Raji (cell line): ENCODE measurements around the gene JAK2.

Source experiments
- POLR2A ChIP-seq: IDR thresholded peaks from 2 replicates; pipeline ENCODE4 v1.6.1; 2011; ENCODE audit warnings: low read depth, low read length, control low read depth; ENCODE audit not compliant: insufficient read depth

JAK2 gene

DNA sequence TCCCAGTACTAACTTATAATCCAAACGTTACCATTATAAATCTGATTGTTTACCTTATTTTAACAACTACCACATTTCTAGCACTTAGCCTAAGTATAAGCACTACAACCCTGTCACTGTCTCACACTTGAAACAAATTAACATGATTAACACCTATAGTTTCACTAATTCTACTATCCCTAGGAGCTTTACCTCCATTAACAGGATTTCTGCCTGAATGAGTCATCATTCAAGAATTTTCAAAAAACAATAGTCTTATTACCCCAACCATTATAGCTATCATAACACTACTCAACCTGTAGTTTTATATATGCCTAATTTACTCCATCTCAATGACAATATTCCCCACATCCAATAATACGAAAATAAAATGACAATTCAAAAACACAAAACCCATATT lies 110.7 kb downstream of the JAK2 start:
- no peak for TF ChIP-seq POLR2A

DNA sequence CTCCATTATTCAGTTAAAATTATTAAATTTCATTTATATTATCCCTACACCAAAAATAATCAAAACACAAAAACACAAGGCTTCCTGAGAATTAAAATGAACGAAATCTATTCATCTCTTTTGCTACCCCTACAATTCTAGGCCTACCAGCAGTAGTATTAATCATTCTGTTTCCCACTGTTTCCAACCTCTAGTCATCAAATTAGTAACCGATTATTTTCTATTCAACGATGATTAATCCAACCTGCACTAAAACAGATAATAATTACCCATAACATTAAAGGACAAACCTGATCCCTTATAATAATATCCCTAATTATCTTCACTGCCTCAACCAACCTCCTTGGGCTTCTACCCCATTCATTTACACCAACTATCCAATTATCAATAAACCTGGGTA lies 114.4 kb downstream of the JAK2 start:
- TF ChIP-seq POLR2A = no peak

DNA sequence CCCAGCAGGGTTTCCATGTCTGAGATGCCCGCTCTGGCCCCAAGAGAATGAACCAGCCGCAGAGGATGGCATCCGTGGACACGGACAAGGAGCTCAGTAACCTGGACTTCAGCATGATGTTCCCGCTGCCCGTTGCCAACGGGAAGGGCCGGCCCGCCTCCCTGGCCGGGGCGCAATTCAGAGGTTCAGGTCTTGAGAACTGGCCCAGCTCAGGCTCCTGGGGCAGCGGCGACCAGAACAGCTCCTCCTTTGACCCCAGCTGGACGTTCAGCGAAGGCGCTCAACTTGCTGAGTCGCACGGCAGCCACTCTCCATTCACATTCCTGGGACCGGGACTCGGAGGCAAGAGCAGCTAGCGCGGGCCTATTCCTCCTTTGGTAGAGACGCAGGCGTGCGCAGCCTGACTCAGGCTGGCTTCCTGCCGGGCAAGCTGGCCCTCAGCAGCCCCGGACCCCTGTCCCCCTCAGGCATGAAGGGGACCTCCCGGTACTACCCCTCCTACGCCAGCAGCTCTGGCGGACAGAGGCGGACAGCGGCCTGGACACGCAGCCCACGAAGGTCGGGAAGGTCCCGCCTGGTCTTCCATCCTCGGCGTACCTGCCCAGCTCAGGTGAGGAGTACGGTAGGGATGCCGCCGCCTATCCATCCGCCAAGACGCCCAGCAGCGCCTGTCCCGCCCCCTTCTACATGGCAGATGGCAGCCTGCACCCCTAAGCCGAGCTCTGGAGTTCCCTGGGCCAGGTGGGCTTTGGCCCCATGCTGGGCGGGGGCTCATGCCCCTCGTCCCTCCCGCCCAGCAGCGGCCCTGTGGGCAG lies 126.0 kb downstream of the JAK2 start:
- no peak for TF ChIP-seq POLR2A

DNA sequence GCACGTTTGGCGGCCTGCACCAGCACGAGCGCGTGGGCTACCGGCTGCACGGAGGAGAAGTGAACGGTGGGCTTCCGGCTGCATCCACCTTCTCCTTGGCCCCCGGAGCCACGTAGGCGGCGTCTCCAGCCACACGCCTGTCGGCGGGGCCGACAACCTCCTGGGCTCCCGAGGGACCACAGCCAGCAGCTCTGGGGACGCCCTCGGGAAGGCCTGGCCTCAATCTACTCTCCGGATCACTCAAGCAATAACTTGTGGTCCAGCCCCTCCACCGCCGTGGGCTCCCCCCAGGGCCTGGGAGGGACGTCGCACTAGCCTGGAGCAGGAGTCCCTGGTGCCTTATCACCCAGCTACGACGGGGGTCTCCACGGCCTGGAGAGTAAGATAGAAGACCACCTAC lies 126.6 kb downstream of the JAK2 start:
- TF ChIP-seq POLR2A = no peak

DNA sequence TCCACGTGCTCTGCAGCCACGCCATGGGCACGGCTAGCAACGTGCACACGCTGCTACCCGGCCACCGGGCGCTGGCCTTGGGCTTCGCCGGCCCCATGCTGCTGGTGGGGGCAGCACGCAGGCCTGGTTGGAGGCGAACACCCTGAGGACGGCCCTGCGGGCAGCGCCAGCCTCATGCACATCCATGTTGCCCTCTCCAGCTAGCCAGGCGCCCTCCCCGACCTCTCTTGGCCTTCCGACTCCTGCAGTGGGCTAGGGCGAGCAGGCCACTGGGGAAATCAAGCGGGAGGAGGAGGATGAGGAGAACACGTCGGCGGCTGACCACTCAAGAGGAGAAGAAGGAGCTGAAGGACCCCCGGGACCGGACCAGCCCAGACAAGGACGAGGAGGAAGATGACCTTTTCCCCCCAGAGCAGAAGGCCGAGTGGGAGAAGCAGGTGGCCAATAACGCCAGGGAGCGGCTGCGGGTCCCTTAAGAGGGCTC lies 127.1 kb downstream of the JAK2 start:
- TF ChIP-seq POLR2A = no peak

DNA sequence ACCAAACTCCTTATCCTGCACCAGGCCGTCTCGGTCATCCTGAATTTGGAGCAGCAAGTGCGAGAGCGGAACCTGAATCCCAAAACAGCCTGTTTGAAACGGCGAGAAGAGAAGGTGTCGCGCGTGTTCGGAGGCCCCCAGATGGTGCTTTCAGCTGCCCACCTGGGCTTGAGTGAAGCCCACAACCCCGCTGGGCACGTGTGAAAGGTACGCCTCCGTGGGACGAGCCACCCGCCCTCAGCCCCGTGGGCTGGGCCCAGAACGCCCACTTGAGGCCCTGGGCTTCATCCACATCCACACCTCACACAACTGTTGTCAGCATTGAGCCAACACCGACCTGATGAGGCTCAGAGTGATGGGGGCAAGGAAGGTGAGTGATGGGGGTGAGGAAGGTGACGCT lies 127.6 kb downstream of the JAK2 start:
- TF ChIP-seq POLR2A = no peak

DNA sequence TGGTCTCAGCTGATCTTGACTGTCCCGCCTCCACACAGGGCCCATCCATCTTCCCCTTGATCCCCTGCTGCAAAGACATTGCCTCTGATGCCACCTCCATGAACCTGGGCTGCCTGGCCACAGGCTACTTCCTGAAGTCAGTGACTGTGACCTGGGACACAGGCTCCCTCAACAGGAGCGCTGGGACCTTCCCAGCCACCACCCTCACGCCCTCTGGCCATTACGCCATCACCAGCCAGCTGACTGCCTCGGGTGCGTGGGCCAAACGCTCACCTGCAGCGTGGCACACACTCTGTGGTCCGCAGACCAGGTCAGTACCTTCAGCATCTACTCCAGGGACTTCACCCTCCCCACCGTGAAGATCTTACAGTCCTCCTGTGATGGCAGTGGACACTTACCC lies 128.5 kb downstream of the JAK2 start:
- TF ChIP-seq POLR2A = no peak

DNA sequence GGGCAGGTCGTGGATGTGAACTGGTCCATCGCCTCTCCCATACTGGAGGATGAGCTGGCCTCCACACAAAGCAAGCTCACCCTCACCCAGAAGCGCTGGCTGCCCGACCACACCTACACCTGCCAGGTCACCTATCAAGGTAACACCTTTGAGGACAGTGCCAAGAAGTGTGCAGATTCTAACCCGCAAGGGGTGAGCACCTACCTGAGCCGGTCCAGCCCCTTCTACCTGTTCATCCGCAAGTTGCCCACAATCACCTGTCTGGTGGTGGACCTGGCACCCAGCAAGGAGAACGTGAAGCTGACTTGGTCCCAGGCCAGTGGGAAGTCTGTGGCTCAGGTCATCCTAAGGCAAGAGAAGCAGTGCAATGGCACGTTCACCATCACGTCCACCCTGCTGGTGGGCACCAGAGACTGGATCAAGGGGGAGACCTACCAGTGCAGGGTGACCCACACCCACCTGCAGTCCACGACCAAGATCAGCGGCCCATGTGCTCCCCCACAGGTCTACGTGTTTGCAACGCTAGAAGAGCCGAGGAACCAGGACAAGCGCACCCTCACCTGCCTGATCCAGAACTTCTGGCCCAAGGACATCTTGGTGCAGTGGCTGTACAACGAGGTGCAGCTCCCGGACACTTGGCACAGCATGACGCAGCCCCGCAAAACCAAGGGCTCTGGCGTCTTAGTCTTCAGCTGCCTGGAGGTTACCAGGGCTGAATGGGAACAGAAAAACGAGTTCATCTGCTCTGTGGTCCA lies 129.1 kb downstream of the JAK2 start:
- TF ChIP-seq POLR2A = no peak

DNA sequence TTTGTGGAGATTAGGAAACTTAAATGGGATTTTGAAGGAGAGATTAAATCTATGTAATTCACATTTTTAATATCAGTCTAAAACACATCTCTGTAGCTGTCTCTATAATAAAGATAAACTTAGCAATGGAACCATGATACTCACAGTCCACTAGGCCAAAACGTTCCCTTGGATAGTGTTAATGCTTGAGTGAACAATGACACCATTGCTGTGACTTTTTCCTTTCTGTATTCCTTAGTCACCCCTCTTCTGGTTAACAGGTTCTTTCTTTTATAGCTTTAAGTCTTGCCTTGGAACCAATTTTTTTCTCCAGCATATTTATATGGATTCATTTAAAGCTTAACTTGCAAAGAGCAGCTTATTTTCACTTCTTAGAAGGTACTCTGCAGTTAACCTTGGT lies 137.0 kb downstream of the JAK2 start:
- TF ChIP-seq POLR2A = no peak

DNA sequence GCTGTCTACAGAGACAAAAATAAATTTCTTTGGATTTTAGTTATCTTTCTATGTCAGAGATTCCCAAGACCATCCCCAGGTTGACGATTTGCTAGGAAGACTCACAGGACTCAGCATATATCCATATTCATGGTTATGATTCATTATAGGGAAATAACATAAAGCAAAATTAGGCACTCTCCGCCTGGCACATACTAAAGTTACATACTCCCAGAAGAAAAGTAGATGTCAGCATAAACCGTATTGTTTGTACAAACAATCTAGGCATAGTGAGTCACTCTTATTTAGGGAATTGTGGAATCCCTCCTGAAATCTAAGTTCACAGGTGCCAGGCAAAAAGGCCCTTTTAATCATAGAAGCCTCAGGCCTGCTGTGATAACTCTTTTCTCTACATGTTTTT lies 137.4 kb downstream of the JAK2 start:
- TF ChIP-seq POLR2A = no peak

DNA sequence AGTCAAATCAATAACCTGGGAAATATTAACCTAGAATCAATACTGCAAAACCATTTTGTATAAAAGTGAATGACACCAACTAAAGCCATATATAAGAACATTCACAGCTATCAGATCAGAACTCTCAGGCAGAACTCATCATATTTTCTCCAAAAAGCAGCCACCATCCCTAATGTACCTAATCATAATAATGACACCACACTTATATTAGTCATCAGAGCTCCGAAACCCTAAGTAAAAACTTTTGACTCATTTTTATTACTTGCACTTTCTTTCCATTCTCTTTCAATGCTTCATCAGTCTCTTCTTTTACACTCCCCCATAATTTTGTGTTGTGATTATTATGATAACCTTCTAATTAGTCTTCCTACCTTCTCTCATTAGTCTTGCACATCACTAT lies 155.1 kb downstream of the JAK2 start:
- TF ChIP-seq POLR2A = no peak

DNA sequence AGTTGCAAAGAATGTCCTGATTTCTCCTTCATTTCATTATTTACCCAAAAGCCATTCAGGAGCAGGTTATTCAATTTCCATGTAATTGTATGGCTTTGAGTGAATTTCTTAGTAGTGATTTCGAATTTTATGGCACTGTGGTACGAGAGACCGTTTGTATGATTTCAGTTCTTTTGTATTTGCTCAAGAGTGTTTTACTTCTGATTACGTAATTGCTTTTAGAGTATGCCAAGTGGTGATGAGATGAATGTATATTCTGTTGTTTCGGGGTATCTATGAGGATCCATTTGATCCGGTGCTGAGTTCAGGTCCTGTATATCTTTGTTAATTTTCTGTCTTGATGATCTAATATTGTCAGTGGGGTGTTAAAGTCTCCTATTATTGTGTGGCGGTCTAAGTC lies 159.1 kb downstream of the JAK2 start:
- no peak for TF ChIP-seq POLR2A

DNA sequence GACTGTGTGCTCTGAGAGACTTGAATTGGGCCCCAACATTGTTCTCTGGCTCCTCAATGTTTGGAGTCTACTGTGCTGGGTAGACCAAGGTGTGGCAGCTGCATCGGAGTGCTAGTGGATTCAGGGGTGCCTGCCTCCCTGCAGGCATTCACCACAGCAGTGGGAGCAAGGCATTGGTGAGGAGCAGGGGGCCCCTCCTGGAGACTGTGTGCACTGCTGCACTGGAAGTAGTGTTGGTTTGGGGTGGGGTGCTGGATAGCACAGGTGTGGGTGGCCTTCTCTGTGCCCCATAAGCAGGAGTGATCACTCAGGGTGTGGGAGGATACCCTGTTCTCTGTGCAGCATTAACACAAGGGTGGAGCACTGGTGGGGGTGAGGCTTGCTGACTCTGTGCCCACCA lies 161.2 kb downstream of the JAK2 start:
- no peak for TF ChIP-seq POLR2A
